ENCODE measurements around the gene FGF11. TPM values are rescaled to one million over a fixed set of nuclear protein-coding genes. Genes with fewer than 3 reads are reported as not detected.

The FGF11 gene
- total RNA-seq (10 to 100 TPM; 12.1 to 76.7 (median 23.4) TPM), polyA plus RNA-seq (10 to 100 TPM; 10.2 to 33.2 (median 19.2) TPM)
- long read RNA-seq, donor 1, partial matches to known transcripts, result 0 of 6 reads
- long read RNA-seq, donor 1, other reads (novel, unspliced or antisense), result 0 of 6 reads
- long read RNA-seq, donor 2, partial matches to known transcripts, result 0 of 3 reads
- long read RNA-seq, donor 2, other reads (novel, unspliced or antisense), result 0 of 3 reads
- long read RNA-seq, donor 3, partial matches to known transcripts, result 7 of 11 reads
- long read RNA-seq, donor 3, other reads (novel, unspliced or antisense), result 0 of 11 reads
- long read RNA-seq, donor 4, partial matches to known transcripts, result 3 of 5 reads
- long read RNA-seq, donor 4, other reads (novel, unspliced or antisense), result 0 of 5 reads
- long read RNA-seq, donor 5, transcript FGF11-204 (5 exons, 928 nt), result major isoform, 5 of 11 reads
- long read RNA-seq, donor 5, partial matches to known transcripts, result 2 of 11 reads
- long read RNA-seq, donor 5, other reads (novel, unspliced or antisense), result 1 of 11 reads
- long read RNA-seq, donor 6, transcript FGF11-201 (5 exons, 3,063 nt), result major isoform, 5 of 14 reads
- long read RNA-seq, donor 6, partial matches to known transcripts, result 6 of 14 reads
- long read RNA-seq, donor 6, other reads (novel, unspliced or antisense), result 1 of 14 reads
- long read RNA-seq, donor 7, partial matches to known transcripts, result 0 of 1 reads
- long read RNA-seq, donor 7, other reads (novel, unspliced or antisense), result 0 of 1 reads
- long read RNA-seq, donor 8, partial matches to known transcripts, result 0 of 3 reads
- long read RNA-seq, donor 8, other reads (novel, unspliced or antisense), result 0 of 3 reads
- long read RNA-seq, donor 9, partial matches to known transcripts, result 0 of 3 reads
- long read RNA-seq, donor 9, other reads (novel, unspliced or antisense), result 0 of 3 reads
- long read RNA-seq, donor 10, partial matches to known transcripts, result 0 of 1 reads
- long read RNA-seq, donor 10, other reads (novel, unspliced or antisense), result 0 of 1 reads

DNA sequence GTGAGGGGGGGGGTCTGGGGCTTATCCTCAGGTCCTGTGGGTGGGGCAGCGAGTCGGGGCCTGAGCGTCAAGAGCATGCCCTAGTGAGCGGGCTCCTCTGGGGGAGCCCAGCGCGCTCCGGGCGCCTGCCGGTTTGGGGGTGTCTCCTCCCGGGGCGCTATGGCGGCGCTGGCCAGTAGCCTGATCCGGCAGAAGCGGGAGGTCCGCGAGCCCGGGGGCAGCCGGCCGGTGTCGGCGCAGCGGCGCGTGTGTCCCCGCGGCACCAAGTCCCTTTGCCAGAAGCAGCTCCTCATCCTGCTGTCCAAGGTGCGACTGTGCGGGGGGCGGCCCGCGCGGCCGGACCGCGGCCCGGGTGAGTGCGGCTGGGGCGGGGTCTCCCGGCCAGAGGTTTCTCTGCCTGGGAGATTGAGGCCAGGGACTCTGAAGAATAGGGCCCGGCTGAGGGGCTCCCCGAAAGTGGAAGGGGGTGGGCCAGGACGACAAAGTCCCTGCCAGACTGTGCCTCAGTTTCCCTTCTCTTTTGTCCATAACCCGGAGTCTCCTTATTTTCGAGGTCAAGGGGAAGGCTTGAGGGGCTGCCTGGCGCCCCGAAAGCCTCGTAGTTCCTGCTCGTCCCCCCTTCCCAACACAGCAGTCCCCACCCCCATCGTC is at the start of gene FGF11:
Gene FGF11 (plus strand): TSS at position 51 of the 651 bp plus-strand sequence. CDS start 109 bp downstream, at position 160.
- peaks cover 57 to 58% of the 10 kb centered on the region in 2 donors for H3K4me1 ChIP-seq (replicated peaks in 1 of 2)
- TF ChIP-seq, protein P1, sequence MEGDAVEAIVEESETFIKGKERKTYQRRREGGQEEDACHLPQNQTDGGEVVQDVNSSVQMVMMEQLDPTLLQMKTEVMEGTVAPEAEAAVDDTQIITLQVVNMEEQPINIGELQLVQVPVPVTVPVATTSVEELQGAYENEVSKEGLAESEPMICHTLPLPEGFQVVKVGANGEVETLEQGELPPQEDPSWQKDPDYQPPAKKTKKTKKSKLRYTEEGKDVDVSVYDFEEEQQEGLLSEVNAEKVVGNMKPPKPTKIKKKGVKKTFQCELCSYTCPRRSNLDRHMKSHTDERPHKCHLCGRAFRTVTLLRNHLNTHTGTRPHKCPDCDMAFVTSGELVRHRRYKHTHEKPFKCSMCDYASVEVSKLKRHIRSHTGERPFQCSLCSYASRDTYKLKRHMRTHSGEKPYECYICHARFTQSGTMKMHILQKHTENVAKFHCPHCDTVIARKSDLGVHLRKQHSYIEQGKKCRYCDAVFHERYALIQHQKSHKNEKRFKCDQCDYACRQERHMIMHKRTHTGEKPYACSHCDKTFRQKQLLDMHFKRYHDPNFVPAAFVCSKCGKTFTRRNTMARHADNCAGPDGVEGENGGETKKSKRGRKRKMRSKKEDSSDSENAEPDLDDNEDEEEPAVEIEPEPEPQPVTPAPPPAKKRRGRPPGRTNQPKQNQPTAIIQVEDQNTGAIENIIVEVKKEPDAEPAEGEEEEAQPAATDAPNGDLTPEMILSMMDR (IDR thresholded peaks at IDR 0.05), result no peak
- TF ChIP-seq POLR2A (IDR thresholded peaks at IDR 0.05), result no peak
- peak within 1 kb of the TSS; percentile 87 to 94 (median 90) for H3K27ac ChIP-seq
- no peaks in the 10 kb centered on the region for H3K36me3 ChIP-seq (replicated peaks in 1 of 2)
- no peaks in the 10 kb centered on the region for H3K27me3 ChIP-seq
- WGBS, 4 donors, result 0 to 4% (median 2%) methylated on average over 23 to 50 of the region's 50 CpGs
- DNase-seq, result peak in 2 of 7 donors; percentile 30 to 38
- intact Hi-C loops (cut with DNase I), result loop anchor here (5.0 kb wide), 2 partner anchors 38 to 123 kb away; partner anchors contain the start of genes SENP3 (in 1 of the 2) and ZBTB4 (in 1 of the 2)
- no peaks in the 10 kb centered on the region for H3K9me3 ChIP-seq (replicated peaks in 1 of 3)
- H3K4me3 ChIP-seq, result peak within 1 kb of the TSS in 3 of 4 donors; percentile 50 to 62 (median 54)

DNA sequence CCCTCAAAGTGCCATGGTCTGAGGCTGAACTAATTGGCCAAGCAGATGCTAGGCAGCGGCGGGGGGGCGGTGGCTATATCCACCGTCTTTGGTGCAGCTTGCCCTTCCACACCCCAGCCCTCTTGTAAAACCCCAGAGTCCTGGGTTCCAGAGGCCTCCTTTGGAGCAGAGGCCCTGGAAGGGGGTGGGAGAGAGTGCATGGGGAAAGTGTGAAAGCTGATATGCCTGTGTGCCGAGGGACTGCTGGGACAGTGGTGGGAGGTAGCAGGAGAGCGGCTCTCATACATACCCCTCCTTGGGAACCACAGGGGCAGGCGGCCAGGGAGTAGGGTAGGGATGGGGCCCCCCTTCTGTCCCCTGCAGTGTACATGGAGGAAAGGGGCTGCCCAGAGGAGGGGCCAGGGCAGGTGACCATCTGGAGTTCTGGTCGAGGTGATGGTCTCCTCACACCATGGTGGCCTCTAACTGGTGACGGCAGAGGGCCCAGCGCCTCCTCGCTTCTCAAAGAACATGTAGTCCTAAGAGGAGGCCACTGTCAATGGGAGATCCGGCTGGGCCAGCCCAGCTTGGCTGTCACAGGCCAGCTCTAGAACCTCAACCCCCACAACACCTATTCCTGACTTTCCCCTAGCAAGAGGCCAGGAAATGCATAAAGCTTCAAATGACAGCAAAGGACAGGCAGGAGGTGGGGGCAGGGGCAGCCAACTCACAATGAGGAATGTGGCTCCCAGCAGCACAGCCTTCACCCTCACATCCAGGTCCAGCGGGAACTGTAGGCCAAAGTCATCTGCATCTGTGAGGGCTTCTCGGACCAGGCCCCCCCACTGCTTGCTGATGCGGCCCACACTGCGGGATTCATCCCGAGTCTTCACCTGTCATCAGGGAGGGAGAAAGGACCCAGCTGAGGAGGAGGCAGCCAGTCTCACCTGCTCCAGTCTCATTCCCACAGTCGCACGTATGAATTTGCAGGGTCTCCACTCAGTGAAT is 49.1 kb upstream of the FGF11 start:
- Histone ChIP-seq H3K27ac (no peak overlapping the region), H3K36me3 (replicated peaks in 1 of 2) (no peaks in the 10 kb centered on the region), H3K9me3 (replicated peaks in 1 of 3) (no peaks in the 10 kb centered on the region), H3K4me3 (no peak overlapping the region), H3K27me3 (no peaks in the 10 kb centered on the region), H3K4me1 (replicated peaks in 1 of 2) (peaks cover 5 to 14% of the 10 kb centered on the region in 2 donors)
- TF ChIP-seq POLR2A (IDR thresholded peaks at IDR 0.05), result no peak
- TF ChIP-seq, protein P1 (IDR thresholded peaks at IDR 0.05), result no peak
- intact Hi-C loops (cut with DNase I), result no loop called here
- WGBS, 4 donors, result 82 to 93% (median 88%) methylated on average over 10 to 19 of the region's 19 CpGs
- no peak for DNase-seq

DNA sequence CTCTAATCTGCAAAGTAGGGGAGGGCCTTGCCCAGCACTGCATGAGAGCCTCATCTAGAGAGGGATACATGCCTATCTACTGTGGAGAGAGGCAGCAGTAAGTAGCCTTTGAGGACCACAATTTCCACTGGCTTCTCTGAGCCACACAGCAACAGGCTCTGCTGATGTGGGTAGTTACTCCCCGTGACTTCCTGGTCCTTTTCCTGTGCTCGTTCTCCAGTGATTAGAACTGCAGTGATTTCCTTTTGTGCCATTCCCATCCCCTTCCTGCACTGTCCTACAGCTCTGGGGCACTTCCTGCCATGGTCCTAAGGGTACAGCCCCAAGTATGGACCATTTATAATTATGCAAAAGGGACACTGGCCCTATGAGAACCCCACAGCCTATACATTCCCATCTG is 48.0 kb upstream of the FGF11 start:
- H3K9me3 ChIP-seq (replicated peaks in 1 of 3), result no peaks in the 10 kb centered on the region
- no peaks in the 10 kb centered on the region for H3K36me3 ChIP-seq (replicated peaks in 1 of 2)
- peaks cover 6 to 16% of the 10 kb centered on the region in 2 donors for H3K4me1 ChIP-seq (replicated peaks in 1 of 2)
- 36 to 80% (median 64%) methylated on average over 2 of the region's 2 CpGs for WGBS, 4 donors
- no peaks in the 10 kb centered on the region for H3K27me3 ChIP-seq
- H3K4me3 ChIP-seq, result no peak overlapping the region
- peak in 1 of 7 donors; percentile 11 for DNase-seq
- intact Hi-C loops (cut with DNase I), result no loop called here
- TF ChIP-seq POLR2A (IDR thresholded peaks at IDR 0.05), result no peak
- TF ChIP-seq, protein P1 (IDR thresholded peaks at IDR 0.05), result no peak
- no peak overlapping the region for H3K27ac ChIP-seq

Measured in adrenal gland (tissue), 19 donors.